AG08395 (cell line): ENCODE data around the gene OR13G1.
"Not testable (repeated sequence)": the region's sequence is repeated elsewhere in the genome, so short reads cannot be mapped to it uniquely, and the experiment has no call there.

Experiments used
- DNase-seq: peaks from one replicate; pipeline ENCODE4 v3.0.0; 2012; ENCODE audit warnings: mixed read lengths, low spot score

The OR13G1 gene

DNA sequence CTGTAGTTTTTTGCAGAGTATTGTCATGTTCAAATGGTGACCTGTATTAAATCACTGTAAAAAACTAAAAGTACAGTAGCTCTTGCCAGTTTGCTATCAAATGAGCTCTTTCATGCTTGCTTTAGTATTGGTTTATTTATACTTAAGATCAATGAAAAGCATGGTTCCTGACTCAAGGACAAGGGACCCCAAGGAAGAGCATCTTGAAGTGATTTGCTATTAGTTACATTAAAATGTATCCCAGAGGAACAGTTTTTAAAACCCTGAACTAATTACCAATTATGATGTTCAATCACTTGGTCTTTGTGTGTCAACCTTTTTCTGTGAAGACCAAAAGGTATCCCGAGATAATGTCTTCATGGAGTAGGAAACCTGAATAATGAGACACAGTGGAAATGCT is at the start of gene OR13G1:
TSS of gene OR13G1 (minus strand) at position 101 of the 400 bp plus-strand sequence. CDS start 6,698 bp downstream, outside the sequence.
- DNase-seq: no peak

DNA sequence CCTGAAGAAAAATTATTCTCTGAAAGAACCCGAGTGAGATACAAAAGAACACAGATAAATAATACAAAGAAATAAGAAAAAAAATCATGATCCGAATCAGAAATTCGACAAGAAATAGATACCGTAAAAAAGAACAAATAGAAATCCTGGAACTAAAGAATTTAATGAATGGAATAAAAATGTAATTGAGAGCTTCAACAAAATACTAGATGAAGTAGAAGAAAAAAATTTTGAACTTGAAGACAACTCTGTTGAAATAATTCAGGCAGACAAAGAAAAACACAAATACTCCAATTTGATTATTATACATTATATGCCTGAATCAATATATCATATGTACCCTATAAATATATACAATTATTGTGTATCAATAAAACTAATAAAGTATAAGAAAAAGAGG is 41.7 kb upstream of the OR13G1 start:
- DNase-seq: no peak

GRCh38 chr1:247716546-247716945 is 37.0 kb upstream of the OR13G1 start, which contains the start of gene OR6F1:
OR6F1 (minus strand) TSS chr1:247716646; CDS start chr1:247712755, 3,891 bp downstream.
- DNase-seq: no peak

DNA sequence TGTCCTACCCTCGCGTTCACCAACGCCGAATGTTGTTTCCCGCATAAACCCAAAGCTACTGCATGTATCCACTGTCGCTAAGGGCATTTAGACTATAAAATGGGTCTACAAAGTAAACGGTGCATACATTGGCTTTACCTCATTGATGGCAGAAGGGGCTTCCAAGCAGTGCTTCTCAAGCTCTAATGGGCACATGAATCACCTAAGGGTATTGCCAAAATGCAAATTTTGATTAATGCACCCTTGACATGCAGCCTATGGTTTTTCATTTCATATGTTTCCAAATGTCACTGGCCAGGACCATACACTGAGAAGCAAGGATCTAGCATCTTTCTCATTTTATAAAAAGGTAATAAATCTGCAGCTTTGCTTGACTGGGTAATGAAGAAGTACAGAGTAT is 34.2 kb upstream of the OR13G1 start:
- no peak for DNase-seq

- DNase-seq: not testable (repeated sequence)
Measured at GRCh38 chr1:247710681-247711080, 31.1 kb upstream of the OR13G1 start.

DNA sequence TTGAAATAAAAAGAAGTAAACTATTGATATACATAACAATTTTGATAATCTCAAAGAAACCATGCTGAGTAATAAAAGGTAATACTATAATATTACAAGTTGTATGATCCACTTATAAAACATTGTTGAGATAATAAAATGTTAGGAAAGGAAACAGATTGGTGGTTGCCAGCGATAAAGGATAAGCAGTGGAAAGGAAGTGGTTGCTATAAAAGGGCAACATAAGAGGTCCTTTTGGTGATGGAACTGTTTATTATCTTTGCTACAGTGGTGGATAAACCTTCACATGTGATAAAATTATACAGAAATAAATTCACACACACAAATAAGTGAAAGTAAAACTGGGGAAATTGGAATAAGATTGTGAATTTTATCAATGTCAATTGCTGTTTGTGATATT is 21.8 kb upstream of the OR13G1 start:
- no peak for DNase-seq

DNA sequence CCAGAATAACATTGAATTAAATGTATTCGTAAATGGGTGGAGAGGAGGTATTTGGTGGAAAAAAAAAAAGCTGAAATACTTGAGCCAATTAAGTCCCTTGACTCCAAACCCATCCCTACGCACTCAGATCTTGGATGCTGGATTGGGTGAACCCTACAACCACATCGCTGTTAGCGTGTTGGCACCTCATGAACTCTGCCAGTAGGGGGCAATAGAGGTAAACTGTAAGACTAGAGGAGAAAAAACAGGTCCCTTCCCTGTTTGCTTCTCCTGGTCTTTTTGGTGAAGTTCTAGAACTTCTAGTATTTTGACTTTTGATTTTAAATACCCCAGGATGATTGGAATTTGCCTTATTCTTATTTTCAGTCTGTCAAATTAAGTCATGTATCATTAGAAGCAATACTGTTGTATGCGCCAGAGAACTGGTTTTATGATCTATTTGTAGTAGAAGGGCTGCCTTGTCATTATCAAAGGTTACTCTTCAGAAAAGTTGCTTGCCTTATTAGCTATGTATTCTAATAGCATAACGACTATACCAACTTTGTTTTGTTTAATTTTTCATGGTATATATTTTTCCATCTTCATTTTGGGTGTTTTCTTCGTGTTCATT is 1.9 kb upstream of the OR13G1 start:
- DNase-seq: no peak

DNA sequence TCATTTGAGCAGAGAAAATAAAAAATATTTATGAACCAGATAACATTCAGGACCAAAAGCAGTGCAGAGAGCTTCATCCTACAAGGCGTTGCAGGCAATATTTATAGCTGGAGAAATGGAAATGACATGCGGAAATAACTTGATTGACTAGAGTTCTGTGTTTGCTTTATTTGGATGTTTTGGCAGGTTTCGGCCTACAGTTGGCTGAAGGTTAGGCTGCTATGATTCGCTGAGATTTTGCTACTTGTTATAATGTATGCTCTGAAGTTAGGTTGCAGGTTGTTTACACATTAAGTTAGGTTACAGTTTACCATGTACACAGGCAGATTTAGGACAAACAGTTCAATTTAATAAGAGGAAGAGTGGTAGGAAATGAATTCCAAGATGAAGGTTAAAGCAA is 632 bp upstream of the OR13G1 start:
- no peak for DNase-seq

- no peak for DNase-seq
Measured at GRCh38 chr1:247669225-247669624, 10.3 kb downstream of the OR13G1 start.

DNA sequence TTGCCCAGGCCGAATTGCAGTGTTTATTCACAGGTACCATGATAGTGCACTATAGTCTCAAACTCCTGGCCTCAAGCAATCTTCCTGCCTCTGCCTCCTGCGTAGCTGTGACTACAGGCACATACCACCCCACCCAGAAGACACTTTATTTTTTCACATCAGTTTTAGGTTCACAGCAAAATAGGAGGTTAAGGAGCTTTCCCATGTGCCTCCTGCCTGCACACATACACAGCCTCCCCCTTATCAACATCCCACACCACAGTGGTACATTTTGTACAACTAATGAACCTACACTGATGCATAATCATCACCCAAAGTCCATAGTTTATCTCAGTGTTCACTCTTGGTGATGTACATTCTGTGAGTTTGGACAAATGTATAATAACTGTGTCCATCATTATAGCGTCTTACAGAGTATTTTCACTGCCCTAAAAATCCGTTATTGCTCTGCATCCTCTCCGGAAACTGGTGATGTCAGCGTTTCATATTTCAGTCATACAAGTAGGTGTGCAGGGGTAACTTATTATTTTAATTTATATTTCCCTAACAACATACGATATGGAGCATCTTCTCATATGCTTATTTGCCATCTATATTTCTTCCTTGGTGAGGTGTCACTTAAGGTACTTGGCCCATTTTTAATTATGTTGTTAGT is 23.2 kb downstream of the OR13G1 start:
- DNase-seq: no peak

- DNase-seq: no peak
Measured at GRCh38 chr1:247653040-247653439, 26.5 kb downstream of the OR13G1 start.

DNA sequence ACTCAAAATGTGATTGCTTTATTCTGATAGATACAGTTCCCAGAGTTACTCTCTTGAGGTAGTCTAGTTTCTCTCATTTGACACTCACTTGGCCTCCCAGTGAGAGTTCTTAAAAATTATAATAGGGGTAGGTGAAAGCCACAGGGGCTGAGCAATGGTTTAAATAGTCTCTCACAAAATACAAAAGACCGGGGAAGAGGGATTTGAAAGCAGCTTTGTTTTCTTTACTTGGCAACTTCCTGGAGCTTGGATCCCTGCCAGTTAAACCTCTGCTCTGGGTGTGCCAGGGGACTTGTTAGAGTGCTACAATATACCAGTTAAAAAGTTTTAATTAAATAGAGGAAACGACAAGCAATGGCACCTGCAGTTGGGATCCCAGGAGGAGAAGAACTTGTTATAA is 31.7 kb downstream of the OR13G1 start:
- DNase-seq: no peak

- no peak for DNase-seq
Measured at GRCh38 chr1:247646867-247647266, 32.7 kb downstream of the OR13G1 start.

DNA sequence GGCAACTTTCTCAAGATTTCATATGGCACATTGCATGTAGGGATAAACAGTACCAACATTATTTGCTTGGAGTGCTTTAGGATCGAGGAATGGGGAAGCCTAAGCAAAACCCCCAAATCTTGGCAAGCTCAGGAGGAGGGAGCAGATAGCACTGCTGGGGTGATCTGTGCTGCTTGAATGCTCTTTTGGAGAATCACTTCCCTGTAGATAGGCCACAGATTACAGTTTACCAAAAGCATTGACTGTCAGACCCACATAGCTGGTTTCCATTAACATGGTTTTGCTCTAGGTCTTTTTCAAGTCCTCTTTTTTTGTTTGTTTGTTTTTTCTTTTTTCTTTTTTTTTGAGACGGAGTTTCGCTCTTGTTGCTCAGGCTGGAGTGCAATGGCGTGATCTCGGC is 36.8 kb downstream of the OR13G1 start:
- no peak for DNase-seq

DNA sequence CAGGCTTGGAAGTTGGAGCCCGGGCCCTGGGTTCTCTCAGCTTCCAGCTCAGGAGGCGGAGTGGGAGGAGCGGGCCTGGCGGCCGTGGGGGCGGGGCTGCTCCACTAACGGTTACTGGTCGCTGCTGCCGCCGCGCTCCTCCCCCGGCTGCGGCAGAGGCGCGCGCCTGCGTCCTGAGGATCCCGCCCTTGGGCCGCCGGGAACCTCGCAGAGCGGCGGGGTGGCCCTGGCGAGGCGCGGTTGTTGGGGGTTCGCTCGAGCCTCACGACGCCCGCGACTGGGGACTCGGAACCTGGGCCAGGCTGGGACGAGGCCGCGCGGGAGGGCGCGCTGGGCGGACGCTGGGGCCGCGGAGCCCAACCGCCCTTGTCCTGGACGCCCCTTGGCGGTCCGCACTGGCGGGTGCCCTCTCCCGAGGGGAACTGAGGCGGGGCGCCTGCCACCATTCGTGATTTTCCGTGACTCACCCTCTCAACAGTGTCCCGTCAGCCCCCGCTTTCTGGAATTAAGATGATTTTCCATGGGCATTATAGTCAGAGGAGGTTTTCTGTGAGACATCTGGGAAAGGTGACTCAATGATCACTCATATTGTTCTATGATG is 40.1 kb downstream of the OR13G1 start:
- DNase-seq: no peak

DNA sequence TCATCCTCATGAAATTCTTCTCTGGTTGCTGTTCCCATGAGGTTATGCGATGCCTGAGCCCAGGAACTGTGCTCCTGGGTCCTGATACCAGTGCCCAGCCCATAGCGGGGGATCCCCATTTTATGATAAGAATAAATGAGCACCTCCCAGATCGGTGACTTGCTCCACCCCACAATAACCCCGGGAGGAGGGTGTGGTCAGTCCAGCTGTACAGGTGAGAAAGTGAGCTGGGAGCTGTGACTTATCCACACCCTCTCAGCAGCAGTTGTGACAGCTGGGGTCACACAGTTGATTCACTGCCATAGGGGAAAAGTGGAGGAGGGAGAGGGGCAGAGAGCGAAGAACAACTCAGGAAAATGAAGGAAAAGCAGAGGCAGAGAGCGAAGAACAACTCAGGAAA is 40.8 kb downstream of the OR13G1 start:
- DNase-seq: no peak

DNA sequence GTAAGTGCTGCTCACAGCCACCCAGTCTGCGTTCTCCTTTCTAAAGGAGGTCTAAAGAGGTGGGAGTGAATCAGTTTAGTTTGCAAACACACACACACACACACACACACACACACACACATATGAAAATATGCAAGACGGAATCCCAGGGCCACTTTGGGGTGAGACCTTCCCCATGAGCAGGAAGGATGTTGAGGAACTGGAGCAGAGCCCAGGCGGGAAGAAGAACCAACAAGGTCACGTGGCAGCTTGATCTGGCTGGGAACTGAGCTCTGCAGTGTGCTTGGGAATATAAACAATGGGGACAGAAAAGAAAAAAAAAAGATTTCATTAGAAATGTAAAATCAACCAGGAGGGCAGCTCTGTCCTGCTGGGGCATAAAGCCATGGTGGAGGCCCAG is 41.5 kb downstream of the OR13G1 start:
- DNase-seq: no peak

DNA sequence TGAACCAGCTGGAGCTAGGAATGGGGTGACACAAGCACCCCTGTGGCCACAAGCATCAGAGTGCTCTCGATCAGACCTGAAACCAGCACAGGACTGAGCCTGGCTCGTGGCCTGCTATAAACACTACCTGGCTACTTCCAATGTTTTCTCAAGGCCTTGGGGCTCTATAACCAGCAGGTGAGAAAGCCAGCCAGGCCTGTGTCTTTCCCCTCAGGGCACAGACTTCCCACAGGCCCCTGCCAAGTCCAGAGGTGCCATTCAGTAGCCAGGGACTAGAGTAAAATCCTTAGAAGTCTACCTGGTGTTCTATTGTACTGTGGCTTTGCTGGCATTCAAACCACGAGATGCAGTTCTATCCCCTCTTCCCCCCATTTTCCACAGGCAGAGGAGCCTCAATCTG is 51.6 kb downstream of the OR13G1 start:
- DNase-seq: no peak
